SH-SY5Y (cell line): ENCODE data around the gene PTCH1.

Experiments
- GATA2 ChIP-seq: IDR thresholded peaks from 2 replicates; pipeline ENCODE4 v1.6.1; 2011; ENCODE audit warnings: mild to moderate bottlenecking, low read depth, low read length
- GATA3 ChIP-seq: IDR thresholded peaks from 2 replicates; pipeline ENCODE4 v1.6.1; 2011; ENCODE audit warnings: low read depth, mild to moderate bottlenecking, low read length, moderate library complexity

DNA sequence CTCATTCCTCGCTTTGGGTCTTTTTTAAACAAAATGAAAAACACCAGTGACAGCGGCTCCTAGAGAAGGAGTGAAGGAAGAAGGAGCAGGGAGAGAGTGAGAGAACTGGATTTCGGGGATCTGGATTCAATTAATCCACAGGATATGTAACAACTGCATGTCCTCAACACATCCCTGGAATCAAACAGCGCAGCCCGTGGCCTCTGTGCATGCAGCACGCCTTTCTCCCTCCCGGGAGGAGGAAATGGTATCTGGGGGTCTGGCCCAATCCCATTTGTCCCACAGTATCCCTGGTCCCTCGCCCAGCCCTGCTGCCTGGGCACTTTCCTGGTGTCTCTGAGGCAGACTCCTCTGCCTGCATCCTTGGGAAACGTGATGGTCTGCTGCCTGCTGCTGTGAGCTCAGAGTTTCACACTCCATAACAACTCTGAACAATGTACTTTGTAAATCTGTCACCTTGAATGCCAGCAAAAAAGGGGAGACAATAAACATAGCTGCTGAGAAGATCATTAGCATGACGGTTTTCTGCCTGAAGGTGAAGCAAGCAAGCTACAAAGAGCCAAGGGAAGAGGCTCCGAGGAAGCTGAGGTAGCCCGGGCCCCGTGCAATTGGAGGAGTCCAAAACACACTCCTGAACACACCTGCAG lies 56.1 kb downstream of the PTCH1 start:
- TF ChIP-seq GATA2 = no peak
- no peak for TF ChIP-seq GATA3
